Breast epithelium (tissue), 3 donors: Measurements from ENCODE around the gene SPTB.

Source experiments
- CTCF ChIP-seq, 3 donors: fragments of 450-650 bp; IDR thresholded peaks; one replicate each; pipeline ENCODE4 v1.5.1; 2016 to 2017; ENCODE audit warnings: antibody characterized with exemption in 3 of 3, mild to moderate bottlenecking in 3 of 3, moderate library complexity in 3 of 3
- POLR2A ChIP-seq: fragments of 450-650 bp; IDR thresholded peaks from one replicate; pipeline ENCODE4 v1.6.1; 2016; ENCODE audit warnings: antibody characterized with exemption, mild to moderate bottlenecking, moderate library complexity
- POLR2AphosphoS5 ChIP-seq, 3 donors: sonication (generic); formaldehyde crosslinking; IDR thresholded peaks; one replicate each; pipeline ENCODE4 v1.6.1; 2017; ENCODE audit warnings: antibody characterized with exemption in 3 of 3

DNA sequence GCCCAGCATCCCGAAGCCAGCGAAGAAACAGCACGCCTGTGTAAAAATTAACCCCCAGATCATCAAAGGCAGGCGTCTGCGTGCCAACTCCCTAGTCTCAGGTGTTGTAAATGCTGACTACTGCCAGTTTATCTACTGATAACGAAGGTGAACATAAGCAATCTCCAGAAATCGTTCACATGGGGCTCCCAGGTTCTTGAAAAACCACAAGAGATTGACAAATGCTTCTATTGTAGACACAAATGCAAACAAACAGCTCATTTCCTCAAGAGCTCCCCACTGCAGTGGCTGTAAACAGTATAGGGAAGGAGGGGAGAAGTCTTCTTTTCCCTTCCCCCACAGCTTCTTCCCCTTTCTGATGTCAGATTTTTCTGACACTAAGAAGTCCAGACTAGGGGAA is 180.8 kb downstream of the SPTB start:
- TF ChIP-seq CTCF (IDR thresholded peaks at IDR 0.05), result no peak
- TF ChIP-seq POLR2A, result no peak
- no peak for TF ChIP-seq POLR2AphosphoS5 (IDR thresholded peaks at IDR 0.05)
